Activated CD4-positive, alpha-beta T cell treated with anti-CD3 and anti-CD28 coated beads for 36 hours (primary cell): ENCODE results near the gene CCDC57. TPM values are rescaled to one million over a fixed set of nuclear protein-coding genes. Genes with fewer than 3 reads are reported as not detected.
"Not testable (repeated sequence)": the region's sequence is repeated elsewhere in the genome, so short reads cannot be mapped to it uniquely, and the experiment has no call there.

Experiments used
- ATAC-seq: fragments of 200-7000 bp; cut with Tn5 transposase; one replicate; pipeline ENCODE4 v1.10.0; 2021; ENCODE audit warnings: mild to moderate bottlenecking, moderate library complexity
- CTCF ChIA-PET: fragments of 350-600 bp; sonication (Branson Sonifier 250); formaldehyde crosslinking; loops from one replicate; lab custom pipeline; 2021; ENCODE audit warnings: antibody characterized with exemption; lab: Charles Lee
- POLR2A ChIA-PET: fragments of 350-600 bp; sonication (Branson Sonifier 250); formaldehyde crosslinking; loops from one replicate; lab custom pipeline; 2021; ENCODE audit warnings: antibody characterized with exemption, inconsistent platforms; lab: Charles Lee
- DNase-seq: peaks from one replicate; pipeline ENCODE4 v3.0.0-alpha.2; 2020
- H3K27ac Mint-ChIP-seq: one replicate; pipeline ENCODE4 v1.8.0; 2021; ENCODE audit warnings: mixed read lengths
- H3K27me3 Mint-ChIP-seq: one replicate; pipeline ENCODE4 v1.8.0; 2021; ENCODE audit warnings: mixed read lengths
- H3K36me3 Mint-ChIP-seq: one replicate; pipeline ENCODE4 v1.8.0; 2021; ENCODE audit warnings: low read depth, mixed read lengths
- H3K4me1 Mint-ChIP-seq: one replicate; pipeline ENCODE4 v1.8.0; 2021; ENCODE audit warnings: mixed read lengths
- H3K4me3 Mint-ChIP-seq: one replicate; pipeline ENCODE4 v1.8.0; 2021; ENCODE audit warnings: mild to moderate bottlenecking, moderate library complexity, mixed read lengths
- H3K9me3 Mint-ChIP-seq: one replicate; pipeline ENCODE4 v1.8.0; 2021; ENCODE audit warnings: low read depth, mixed read lengths
- intact Hi-C, 2 experiments: fragments of 100-400 bp; cut with DNase I in 1 of 2; cut with micrococcal nuclease in 1 of 2; formaldehyde crosslinking; loops; one replicate each; pipeline versions ENCODE4 v1.14.2 to v1.15.1; 2022 to 2024; cut with DNase I, micrococcal nuclease
- total RNA-seq, 2 experiments: library from RNA; stranded (reverse); gene quantifications; one replicate each; pipeline ENCODE4 v1.2.3, GENCODE V29; 2021

CCDC57 gene
- total RNA-seq, 2 experiments from 2014 or later = 41.6 to 43.8 TPM

DNA sequence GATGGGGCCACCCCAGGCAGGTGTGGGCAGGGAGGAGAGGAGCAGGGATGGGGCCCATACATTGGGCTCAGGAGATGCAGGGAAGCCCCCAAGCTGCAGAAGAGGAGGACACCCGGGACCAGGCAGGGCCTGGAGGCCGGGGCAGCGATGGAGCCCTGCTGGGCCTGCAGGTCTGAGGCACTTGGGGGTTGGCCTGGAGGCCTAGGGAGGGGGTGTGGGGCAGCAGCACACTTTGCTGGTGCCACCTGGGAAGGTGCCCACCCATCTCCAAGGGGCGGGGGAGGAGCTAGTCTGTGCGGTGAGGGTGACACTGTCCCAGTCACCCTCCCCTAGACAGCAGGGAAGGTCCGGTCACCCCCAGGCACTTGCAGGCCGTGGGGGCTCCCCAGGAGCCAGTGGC is 6.4 kb upstream of the CCDC57 start:
- Mint-ChIP-seq H3K4me3 (no peak overlapping the region), H3K27me3 (no peaks in the 10 kb centered on the region), H3K36me3 (no peaks in the 10 kb centered on the region), H3K27ac (no peak overlapping the region), H3K4me1 (peaks cover 22% of the 10 kb centered on the region), H3K9me3 (no peaks in the 10 kb centered on the region)
- ChIA-PET CTCF (no interaction called here), POLR2A (no interaction called here)
- ATAC-seq (no peak), DNase-seq (no peak)
- intact Hi-C loops = no loop called here

DNA sequence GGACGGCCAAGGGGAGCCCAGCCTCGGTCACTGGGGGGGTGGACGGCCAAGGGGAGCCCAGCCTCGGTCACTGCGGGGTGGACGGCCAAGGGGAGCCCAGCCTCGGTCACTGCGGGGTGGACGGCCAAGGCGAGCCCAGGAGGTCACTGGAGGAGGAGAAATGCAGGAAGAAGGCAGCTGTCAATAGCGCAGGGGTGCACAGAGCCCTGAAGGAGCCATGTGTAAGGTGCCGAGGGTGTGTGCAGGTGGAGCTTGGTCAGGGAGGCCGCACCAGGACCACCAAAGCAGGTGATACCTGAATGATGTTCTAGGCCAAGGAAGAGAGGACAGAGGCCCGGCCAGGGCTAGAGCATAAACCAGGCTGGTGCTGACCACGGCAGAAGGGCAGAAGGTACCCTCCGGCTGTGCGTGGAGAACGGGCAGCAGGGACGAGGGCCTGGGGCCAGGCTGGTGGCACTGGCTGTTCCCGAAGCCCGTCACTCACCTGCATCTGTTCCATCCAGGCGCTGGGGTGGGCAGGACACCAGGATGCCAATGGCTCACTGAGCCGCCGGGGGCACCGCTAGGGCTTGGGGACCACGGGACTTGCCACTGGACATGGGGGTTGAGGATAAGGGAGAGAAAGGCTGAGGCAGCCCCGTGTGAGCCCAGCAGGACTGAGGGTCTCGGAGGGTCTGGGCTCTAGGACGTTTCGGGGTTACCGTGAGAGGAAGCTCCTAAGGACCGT is 5.9 kb upstream of the CCDC57 start:
- peaks cover 26% of the 10 kb centered on the region for H3K4me1 Mint-ChIP-seq
- no peaks in the 10 kb centered on the region for H3K9me3 Mint-ChIP-seq
- no peaks in the 10 kb centered on the region for H3K36me3 Mint-ChIP-seq
- H3K27me3 Mint-ChIP-seq = no peaks in the 10 kb centered on the region
- H3K4me3 Mint-ChIP-seq = no peak overlapping the region
- ATAC-seq (no peak), DNase-seq (no peak)
- ChIA-PET CTCF (no interaction called here), POLR2A (no interaction called here)
- intact Hi-C loops = no loop called here
- H3K27ac Mint-ChIP-seq = no peak overlapping the region

DNA sequence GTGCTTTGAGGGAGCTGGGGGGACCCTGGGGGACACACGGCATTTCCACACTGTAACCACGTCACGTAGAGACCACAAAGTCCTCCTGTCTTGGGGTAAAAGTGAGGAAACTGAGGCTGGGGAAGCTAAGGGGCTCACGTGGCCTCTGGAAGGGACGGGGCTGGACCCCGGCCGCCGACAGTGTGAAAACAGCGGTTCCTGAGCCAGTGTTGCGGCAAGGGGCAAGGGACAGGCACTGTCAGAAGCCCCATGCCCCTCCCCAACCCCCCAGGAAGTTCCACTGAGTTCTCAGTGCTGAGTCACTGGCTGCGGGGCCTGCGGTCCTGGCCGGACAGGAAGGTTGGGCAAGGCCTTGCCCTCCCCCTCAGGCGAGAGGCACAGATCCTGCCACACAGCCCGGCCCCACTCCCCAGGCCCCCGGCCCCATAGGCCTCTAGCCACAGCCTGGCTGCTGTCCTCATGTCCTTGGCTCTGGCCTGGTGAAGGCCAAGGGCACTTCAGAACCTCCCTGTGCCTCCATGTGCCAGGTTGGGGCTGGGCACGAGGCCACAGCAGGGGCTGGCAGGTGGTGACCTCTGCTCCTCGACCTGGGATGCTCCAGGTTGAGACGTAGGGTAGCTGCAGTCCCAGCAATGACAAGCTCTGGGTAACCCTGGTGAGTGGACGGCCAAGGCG is 5.0 kb upstream of the CCDC57 start:
- DNase-seq (no peak), ATAC-seq (no peak)
- no peaks in the 10 kb centered on the region for H3K9me3 Mint-ChIP-seq
- ChIA-PET POLR2A (no interaction called here), CTCF (no interaction called here)
- no peaks in the 10 kb centered on the region for H3K27me3 Mint-ChIP-seq
- intact Hi-C loops = no loop called here
- no peak overlapping the region for H3K4me3 Mint-ChIP-seq
- peaks cover 28% of the 10 kb centered on the region for H3K4me1 Mint-ChIP-seq
- H3K36me3 Mint-ChIP-seq = no peaks in the 10 kb centered on the region
- H3K27ac Mint-ChIP-seq = peak overlapping the region; percentile 42

DNA sequence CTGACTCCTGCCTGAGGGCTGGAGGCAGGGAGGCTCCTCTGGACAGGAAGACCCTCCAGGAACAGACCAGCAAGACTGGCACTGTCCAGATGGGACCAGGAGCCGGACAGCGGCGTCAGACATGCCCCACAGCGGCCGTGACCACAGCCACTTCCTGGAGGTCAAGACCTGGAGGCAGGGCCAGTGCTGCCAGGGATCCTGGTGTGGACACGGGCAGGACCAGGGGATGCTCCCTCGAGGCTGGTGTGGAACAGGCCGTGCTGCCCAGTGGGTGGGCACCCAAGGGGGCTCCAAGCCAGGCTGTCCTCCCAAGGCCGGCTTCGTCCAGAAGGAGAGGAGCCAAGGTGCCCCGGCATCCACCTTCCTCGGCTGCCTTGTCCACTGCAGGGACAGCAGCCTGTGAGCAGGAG is 4.5 kb upstream of the CCDC57 start:
- no peak overlapping the region for H3K27ac Mint-ChIP-seq
- ChIA-PET CTCF (no interaction called here), POLR2A (no interaction called here)
- H3K36me3 Mint-ChIP-seq = no peaks in the 10 kb centered on the region
- H3K4me3 Mint-ChIP-seq = no peak overlapping the region
- no peaks in the 10 kb centered on the region for H3K9me3 Mint-ChIP-seq
- H3K4me1 Mint-ChIP-seq = peaks cover 28% of the 10 kb centered on the region
- H3K27me3 Mint-ChIP-seq = no peaks in the 10 kb centered on the region
- ATAC-seq (no peak), DNase-seq (no peak)
- intact Hi-C loops = no loop called here

DNA sequence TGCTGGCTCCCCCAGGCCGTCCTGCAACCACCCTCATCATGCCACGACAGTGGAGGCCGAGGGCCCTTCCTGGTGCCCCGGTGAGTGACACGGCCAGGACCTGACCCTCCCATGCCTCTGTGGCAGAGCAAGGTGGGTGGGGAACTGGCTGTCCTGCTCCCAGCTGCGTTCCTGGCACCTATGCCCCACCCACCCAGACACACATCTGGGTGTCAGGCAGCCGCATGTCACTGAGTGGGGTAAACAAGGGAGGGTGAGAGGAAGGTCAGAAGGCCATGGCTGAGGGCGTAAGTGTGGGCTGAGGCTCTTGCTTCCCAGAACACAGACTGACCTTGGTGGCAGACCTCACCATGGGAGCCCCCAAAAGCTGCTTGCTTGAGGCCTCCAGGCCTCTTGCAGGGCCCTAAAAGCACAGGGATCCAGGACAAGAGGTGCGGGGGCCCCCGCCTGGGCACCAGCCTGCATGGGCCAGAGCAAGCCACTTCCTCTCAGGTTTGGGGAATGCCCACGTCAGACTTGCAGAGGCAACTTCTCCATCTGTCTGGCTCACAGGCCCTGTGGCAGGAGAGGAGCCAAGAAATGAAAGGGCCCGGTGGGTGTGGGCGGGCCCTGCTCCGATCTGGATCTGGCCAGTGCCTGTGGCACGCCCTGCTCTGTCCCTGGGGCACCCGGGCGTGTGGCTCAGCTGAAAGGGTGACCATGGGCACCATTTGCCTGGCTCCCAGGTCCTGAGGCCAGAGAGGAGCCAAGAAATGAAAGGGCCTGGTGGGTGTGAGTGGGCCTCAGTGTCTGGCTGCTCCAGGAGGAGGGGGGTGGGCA is 3.9 kb upstream of the CCDC57 start:
- no peaks in the 10 kb centered on the region for H3K27me3 Mint-ChIP-seq
- peak; percentile 79 for DNase-seq
- peak overlapping the region; percentile 58 for H3K27ac Mint-ChIP-seq
- H3K36me3 Mint-ChIP-seq = no peaks in the 10 kb centered on the region
- ChIA-PET POLR2A (interaction anchor here (0.6 kb wide), 1 partner anchor 18 kb away, joined by 5 read pairs; no protein-coding TSS in a partner anchor), CTCF (interaction anchor here (2.0 kb wide), 1 partner anchor 10 kb away, joined by 8 read pairs; no protein-coding TSS in a partner anchor)
- H3K4me3 Mint-ChIP-seq = peak overlapping the region; percentile 23
- no peaks in the 10 kb centered on the region for H3K9me3 Mint-ChIP-seq
- H3K4me1 Mint-ChIP-seq = peaks cover 32% of the 10 kb centered on the region
- intact Hi-C loops = no loop called here
- ATAC-seq = peak; percentile 71

DNA sequence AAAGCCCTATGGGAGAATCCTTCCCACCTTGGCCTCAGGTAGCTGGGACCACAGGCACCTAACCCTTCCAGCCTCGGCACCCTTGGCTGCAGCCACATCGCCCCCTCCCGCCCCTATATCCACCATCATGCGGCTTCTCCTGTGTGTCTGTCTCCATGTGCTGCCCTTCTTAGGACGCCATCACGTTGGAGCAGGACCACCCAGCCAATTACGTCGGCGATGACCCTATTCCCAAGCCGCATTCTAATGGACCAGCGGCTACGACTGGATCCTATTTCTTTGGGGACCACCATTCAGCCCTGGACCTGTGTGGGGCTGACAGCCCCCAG is 3.3 kb upstream of the CCDC57 start:
- Mint-ChIP-seq H3K4me3 (peak overlapping the region; percentile 23), H3K4me1 (peaks cover 35% of the 10 kb centered on the region), H3K9me3 (no peaks in the 10 kb centered on the region), H3K27me3 (no peaks in the 10 kb centered on the region), H3K27ac (no peak overlapping the region), H3K36me3 (no peaks in the 10 kb centered on the region)
- CTCF ChIA-PET = interaction anchor here (2.0 kb wide), 1 partner anchor 10 kb away, joined by 8 read pairs; no protein-coding TSS in a partner anchor
- ATAC-seq (no peak), DNase-seq (no peak)
- POLR2A ChIA-PET = interaction anchor here (0.6 kb wide), 1 partner anchor 17 kb away, joined by 5 read pairs; no protein-coding TSS in a partner anchor
- intact Hi-C loops = no loop called here

DNA sequence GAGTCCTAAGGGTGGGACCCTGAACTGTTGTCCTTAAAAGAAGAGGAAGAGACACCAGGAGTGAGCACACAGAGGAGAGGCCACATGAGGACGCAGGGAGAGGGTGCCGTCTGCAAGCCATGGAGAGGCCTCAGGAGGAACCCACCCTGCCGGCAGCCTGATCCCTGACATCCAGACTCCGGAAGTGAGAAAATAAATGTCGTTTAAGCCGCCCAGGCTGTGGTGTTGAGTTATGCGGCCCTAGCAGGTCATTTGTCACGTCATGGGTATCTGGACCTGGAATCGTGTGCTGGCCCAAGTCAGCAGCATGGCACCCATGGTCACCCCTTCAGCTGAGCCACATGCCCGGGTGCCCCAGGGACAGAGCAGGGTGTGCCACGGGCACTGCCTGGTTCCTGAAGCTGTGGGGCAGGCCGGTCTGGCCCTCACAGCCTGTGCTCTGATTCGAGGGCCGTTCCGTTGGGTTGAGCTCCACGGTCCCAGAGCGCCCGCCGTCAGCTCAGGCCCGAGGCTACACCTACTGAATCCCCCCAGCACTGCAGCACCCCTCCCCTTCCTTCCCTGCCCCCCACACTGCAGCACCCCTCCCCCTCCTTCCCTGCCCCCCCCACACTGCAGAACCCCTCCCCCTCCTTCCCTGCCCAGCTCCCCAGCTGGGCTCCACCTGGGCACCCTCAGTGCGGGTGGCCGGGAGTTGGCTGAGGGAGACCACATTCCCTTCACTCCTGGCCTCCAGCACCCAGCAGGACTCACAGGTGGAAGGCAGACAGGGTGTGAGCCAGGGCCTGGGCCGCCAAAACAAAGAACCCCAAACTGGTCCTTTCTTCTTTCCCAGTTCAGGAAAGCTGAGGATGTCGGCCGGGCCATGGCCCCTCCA is 2.7 kb upstream of the CCDC57 start:
- no peak overlapping the region for H3K27ac Mint-ChIP-seq
- H3K27me3 Mint-ChIP-seq = no peaks in the 10 kb centered on the region
- no peaks in the 10 kb centered on the region for H3K9me3 Mint-ChIP-seq
- ATAC-seq = no peak
- intact Hi-C loops = no loop called here
- H3K4me3 Mint-ChIP-seq = no peak overlapping the region
- DNase-seq = peak; percentile 57
- POLR2A ChIA-PET = no interaction called here
- CTCF ChIA-PET = interaction anchor here (1.0 to 2.0 kb wide), 2 partner anchors 9 to 106 kb away, joined by 3 to 8 read pairs; no protein-coding TSS in a partner anchor
- no peaks in the 10 kb centered on the region for H3K36me3 Mint-ChIP-seq
- H3K4me1 Mint-ChIP-seq = peaks cover 35% of the 10 kb centered on the region

DNA sequence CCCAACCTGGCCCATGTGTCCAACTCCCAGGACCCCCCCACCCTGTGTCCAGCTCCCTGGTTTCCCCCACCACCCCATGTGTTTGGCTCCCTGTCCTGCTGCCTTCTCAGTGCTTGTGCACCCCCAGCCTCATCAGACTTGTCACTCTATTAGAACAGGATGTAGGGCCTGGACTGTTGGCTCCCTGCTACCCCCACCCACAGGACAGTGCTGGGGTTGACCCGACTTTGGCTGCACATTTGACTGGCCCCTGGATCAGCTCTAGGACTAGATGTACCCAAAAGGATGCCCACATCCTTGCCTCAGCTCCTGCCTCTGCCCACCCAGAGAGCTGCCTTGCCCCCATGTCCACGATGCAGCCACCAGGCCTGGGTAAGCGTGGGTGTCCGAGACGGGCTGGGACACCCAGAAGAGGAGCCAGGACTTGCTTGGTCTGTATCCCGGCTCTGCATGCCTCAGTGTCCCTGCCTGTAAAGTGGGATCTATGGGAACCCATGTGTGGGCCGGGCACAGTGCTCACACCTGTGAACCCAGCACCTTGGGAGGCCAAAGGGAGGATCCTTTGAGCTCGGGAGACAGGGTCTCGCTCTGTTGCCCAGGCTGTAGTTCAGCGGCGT is 1.5 kb upstream of the CCDC57 start:
- Mint-ChIP-seq H3K4me3 (peak overlapping the region; percentile 75), H3K4me1 (peaks cover 39% of the 10 kb centered on the region), H3K27ac (no peak overlapping the region), H3K36me3 (no peaks in the 10 kb centered on the region), H3K27me3 (no peaks in the 10 kb centered on the region), H3K9me3 (no peaks in the 10 kb centered on the region)
- CTCF ChIA-PET = interaction anchor here (1.0 to 2.0 kb wide), 2 partner anchors 8 to 107 kb away, joined by 3 to 8 read pairs; no protein-coding TSS in a partner anchor
- intact Hi-C loops = no loop called here
- DNase-seq (no peak), ATAC-seq (no peak)
- POLR2A ChIA-PET = no interaction called here

DNA sequence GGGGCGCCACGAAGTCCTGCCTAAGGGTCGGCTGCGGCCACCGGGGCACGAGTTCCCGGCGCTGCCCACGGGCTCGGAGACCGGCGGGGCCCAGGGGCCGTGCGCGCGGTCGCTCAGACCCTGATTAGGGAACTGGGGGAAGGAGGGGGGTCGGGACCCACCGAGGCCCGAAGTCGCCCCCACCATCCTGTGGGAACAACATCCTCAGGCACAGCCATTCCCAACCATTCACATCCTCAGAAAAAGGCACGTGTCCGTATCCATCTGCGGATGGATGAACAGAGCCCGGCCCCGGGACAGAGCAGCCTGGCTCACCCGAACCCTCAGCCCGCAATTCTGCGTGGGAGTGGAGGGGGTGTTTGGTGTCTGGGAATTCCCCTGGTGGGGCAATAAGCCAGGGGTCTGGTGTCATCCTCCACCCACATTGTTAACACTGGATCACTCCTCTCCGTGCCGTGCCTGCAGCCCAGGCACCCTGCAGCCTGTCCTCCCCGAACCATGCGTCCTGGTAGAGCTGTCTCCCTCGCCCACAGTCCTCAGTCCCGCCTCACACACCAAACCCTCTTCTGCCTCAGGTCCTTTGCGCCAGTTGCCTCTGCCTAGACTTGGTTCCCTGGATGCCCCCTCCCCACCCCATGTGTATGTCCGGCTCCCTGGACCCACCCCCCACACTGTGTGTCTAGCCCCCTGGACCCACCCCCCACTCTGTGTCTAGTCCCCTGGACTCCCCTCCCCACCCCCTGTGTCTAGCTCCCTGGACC is 789 bp upstream of the CCDC57 start:
- Mint-ChIP-seq H3K9me3 (no peaks in the 10 kb centered on the region), H3K36me3 (no peaks in the 10 kb centered on the region), H3K4me1 (peaks cover 39% of the 10 kb centered on the region), H3K4me3 (peak overlapping the region; percentile 75), H3K27me3 (no peaks in the 10 kb centered on the region), H3K27ac (peak overlapping the region; percentile 66)
- DNase-seq (peak; percentile 73), ATAC-seq (peak; percentile 30)
- ChIA-PET CTCF (no interaction called here), POLR2A (no interaction called here)
- intact Hi-C loops = loop anchor here in 1 of 2 experiments (2.0 kb wide), 2 partner anchors 85 to 115 kb away; partner anchors contain the start of gene FASN

DNA sequence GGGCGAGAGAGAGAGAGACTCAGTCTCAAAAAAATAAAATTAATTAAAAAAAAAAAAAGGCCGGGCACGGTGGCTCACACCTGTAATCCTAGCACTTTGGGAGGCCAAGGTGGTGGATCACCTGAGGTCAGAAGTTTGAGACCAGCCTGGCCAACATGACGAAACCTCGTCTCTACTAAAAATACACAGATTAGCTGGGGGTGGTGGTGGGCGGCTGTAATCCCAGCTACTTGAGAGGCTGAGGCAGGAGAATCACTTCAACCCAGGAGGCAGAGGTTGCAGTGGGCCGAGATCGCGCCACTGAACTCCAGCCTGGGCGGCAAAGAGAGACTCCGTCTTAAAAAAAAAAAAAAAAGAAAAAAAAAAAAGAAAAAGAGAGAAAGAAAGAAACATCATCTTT is 2.0 kb downstream of the CCDC57 start:
- intact Hi-C loops, CTCF ChIA-PET, DNase-seq, H3K27me3 Mint-ChIP-seq, H3K4me3 Mint-ChIP-seq, H3K9me3 Mint-ChIP-seq, H3K27ac Mint-ChIP-seq, H3K36me3 Mint-ChIP-seq, POLR2A ChIA-PET, ATAC-seq: not testable (repeated sequence)
- H3K4me1 Mint-ChIP-seq = peaks cover 38% of the 10 kb centered on the region
